HG02798 (cell line): ENCODE data around the gene NOB1.

Experiments used
- ATAC-seq: cut with Tn5 transposase; IDR thresholded peaks from one replicate; pipeline ENCODE4 v1.9.1; 2021; ENCODE audit warnings: mild to moderate bottlenecking; ENCODE audit not compliant: unreplicated experiment, poor library complexity

Gene NOB1

GRCh38 chr16:69725480-69726312 lies 29.0 kb downstream of the NOB1 start:
- ATAC-seq: no peak

- ATAC-seq: no peak
These were observed 29.7 kb downstream of the NOB1 start for GRCh38 chr16:69724981-69725479.

- ATAC-seq: no peak
These were observed 30.3 kb downstream of the NOB1 start for GRCh38 chr16:69724414-69724873.

DNA sequence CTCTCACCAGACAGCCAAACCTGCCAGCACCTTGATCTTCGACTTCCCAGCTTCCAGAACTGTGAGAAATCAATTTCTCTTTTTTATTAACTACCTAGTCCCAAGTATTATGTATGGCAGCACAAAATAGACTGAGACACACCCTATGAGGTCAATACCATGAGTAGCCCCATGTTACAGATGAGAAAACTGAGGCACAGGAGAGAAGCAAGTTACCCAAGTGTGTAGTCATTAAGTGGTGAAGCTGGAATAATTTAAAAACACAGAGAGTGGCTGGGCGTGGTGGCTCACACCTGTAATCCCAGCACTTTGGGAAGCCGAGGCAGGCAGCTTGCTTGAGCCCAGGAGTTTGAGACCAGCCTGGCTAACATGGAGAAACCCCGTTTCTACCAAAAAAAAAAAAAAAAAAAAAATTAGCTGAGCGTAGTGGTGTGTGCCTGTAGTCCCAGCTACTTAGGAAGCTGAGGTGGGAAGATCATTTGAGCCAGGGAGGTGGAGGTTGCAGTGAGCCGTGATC lies 33.2 kb downstream of the NOB1 start:
- ATAC-seq: no peak

DNA sequence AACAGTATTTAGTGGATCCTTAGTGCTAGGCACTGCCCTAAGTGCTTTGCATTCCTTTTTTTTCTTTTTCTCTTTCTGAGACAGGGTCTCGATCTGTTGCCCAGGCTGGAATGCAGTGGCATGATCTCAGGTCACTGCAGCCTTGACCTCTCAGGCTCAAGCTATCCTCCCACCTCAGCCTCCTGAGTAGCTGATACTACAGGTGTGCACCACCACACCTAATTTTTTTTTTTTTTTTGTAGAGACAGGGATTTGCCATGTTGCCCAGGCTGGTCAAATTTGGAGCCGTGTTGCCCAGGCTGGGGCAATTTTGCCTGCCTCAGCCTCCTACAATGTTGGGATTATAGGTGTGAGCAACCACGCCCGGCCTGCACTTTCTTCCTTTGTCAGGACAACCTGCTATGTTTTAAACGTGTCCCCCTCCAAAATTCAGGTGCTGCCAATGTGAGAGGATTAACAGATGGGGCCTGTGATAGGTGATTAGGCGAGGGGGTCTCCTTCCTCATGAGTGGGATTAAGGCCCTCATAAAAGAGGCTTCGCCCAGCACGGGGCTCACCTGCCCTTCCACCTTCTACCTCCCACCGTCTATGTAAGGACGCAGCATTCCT lies 33.8 kb downstream of the NOB1 start:
- ATAC-seq: no peak

GRCh38 chr16:69718111-69718764 lies 36.5 kb downstream of the NOB1 start:
- ATAC-seq: no peak

DNA sequence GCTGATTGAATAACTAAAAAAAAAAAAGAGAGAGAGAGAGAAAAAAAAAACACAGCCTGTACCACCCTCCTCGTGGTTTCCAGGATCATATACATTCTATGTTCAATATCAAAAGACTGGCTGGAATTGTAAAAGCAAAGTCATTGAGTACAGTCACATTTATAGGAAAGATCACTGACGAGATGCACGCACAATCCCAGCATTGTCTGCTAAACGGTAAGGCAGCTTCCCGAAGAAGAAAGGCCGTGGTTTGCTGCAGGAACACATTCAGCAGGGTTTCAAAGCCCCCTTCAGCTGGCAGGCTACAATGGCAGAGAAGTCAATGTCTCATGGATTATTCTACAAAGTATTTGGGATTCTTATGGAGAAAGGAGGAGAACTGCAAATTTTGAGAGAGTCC lies 37.7 kb downstream of the NOB1 start:
- ATAC-seq: no peak

DNA sequence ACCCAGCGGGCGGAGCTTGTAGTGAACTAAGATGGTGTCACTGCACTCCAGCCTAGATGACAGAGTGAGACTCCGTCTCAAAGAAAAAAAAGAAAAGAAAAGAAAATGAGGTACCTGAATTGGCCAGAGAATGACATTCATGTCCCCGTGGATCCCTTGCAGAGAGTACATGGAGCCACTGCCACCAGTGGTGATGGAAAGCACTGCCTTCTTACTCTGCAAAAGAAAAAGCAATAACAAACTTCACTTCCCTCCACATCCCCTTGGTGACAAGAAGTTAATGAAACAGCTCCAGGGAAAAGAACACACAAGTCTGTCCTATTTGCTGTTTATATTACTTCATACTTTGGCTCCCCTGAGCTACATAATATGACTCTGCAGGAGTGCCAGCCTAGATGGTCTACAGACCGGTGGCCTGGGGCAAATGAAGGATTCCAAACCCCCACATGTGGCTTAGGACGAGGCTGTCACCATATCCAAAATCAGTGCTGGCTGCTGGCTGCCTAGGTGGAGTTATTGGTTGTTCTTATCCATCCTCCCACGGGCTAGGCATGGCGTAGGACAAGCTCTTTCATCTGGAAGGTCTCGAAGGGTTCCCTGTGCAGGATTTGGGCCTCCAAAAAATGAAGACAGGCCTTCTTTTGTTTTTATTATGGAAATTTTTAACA lies 41.7 kb downstream of the NOB1 start:
- no peak for ATAC-seq

DNA sequence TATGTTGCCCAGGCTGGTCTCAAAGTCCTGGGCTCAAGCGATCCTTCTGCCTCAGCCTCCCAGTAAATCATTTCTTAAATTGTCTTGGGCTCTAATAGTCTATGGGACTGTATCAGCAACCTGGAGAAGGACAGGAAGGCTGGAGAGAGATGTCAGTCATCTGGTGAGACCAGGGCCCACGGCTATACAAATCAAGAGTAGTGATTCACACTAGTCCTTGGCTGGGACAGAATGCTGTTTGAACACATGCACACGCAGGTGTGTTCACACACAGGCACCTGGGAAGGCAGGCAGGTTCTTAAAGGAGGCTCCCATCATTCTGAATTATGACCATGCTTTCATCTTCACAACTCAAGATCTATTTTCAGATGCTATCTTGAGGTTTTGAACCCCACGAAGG lies 42.4 kb downstream of the NOB1 start:
- no peak for ATAC-seq

- ATAC-seq: no peak
These were observed 43.5 kb downstream of the NOB1 start for GRCh38 chr16:69711115-69711740.

- no peak for ATAC-seq
These were observed 45.2 kb downstream of the NOB1 start for GRCh38 chr16:69709456-69710084.

DNA sequence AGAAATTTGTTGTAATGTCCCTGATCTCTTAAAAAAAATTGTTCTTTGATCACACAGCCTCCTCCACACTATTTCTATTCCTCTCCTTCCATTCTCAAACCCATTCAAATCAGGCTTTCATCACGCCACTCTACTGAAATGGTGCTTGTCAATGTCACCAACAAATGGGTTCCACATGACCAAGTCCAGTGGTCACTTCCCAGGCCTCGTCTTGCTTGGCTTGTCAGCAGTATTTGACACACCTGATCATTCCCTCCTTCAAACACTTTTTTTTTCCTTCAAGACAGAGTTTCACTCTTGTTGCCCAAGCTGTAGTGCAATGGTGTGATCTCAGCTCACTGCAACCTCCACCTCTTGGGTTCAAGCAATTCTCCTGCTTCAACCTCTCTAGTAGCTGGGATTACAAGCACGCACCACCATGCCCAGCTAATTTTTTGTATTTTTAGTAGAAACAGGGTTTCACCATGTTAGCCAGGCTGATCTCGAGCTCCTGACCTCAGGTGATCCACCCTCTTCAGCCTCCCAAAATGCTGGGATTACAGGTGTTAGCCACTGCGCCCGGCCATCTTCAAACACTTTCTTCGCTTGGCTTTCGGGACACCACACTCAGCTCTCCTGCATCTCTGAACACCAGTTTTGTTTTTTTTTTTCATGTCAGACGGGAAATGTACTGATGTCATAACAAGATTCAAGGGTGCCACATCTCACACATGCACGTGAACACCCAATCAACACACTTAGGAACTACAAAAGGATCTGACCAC lies 46.6 kb downstream of the NOB1 start:
- ATAC-seq: no peak

DNA sequence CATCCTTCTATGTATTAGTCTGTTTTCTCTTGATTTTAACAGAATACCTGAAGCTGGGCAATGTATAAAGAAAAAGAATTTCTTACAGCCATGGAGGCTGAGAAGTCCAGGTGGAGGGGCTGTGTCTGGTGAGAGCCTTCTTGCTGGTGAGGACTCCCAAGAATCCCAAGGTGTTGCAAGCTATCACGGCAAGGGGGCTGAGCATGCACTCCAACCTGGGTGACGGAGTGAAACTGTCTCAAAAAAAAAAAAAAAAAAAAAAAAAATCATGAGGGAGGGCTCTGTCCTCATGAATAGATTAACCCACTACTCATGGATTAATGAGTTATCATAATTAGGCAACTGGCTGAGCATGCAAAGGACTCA lies 47.8 kb downstream of the NOB1 start:
- no peak for ATAC-seq

DNA sequence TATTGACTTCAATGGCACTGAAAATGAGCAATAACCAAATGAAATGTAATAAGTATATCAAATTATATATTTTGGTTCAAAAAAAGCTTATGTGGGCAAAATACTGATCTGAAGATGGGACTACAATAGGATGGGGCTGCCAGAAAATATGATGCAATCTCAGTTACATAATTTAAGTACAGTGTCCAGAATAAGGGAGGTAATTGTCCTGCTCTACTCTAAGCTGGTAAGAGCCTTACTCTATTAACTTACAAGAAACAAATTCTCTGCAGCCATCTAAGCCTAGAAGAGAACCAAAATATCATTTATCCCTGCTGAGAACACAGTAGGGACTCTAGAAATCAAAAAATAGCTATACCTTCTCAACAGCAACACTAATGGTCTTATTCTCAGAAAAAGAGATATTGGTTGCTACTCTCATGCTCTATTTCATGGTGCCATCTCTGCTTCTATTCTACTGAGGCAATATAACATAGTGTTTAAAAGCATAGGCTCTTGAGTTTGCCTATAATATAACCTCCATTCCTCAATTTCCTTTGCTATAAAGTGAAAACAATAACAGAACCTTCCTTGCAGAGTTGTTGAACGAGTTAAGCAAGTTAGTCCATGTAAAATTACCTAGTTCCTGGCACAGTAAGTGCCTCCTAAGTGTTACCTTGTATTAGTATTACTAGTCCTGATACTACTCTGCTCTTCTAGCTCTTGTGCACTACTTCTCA lies 48.3 kb downstream of the NOB1 start:
- ATAC-seq: no peak

DNA sequence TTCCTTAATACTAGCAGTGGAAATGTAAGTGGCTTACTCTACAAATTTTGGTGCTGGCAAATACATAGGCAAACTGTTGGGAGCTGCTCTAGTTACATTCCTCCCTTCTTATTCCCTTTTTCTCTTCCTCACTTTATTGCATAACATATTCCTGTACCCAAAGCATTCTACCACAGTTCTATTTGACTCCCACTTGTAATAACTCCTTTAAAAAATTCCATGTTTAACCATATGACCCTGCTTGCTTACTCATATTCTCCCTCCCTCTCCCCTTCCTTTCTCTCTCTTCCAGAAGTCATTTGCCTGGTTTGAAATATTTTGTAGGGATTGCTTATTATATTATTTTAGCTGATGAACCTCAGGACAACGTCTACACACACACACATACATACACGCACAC lies 51.1 kb downstream of the NOB1 start:
- ATAC-seq: no peak

DNA sequence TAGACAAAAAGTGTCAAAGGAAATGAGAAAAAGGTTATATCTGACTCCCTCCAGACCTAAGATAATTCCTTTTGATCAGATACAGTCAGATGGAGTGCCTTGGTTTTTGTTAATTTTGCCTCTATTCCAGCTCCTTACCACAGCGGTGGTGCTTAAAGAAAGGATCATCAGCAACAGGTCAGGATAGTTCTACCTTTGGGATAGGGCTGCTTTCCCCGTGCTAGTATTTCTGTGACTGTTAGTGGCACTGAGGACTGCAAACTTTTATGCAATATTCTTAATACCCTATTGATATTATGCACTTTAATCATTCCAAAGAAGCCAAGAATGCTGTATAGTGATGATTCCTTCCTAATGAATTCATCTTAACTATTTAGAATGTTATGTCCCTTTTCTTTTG lies 52.9 kb downstream of the NOB1 start:
- ATAC-seq: no peak

- no peak for ATAC-seq
These were observed 53.3 kb downstream of the NOB1 start for GRCh38 chr16:69701452-69701851.

- no peak for ATAC-seq
These were observed 54.8 kb downstream of the NOB1 start for GRCh38 chr16:69699915-69700314.
